Transverse colon (tissue), 4 donors: ENCODE measurements around the gene MED26. TPM values are rescaled to one million over a fixed set of nuclear protein-coding genes. Genes with fewer than 3 reads are reported as not detected.
A peak's percentile ranks its signal among the peaks of the same experiment; 100 is the strongest.

Experiments used
- DNase-seq: peaks from one replicate; pipeline ENCODE4 v3.0.0-alpha.2; 2019
- H3K27ac ChIP-seq, 4 donors: fragments of 200-600 bp; sonication (generic); 2 replicates each; pipeline ENCODE4 v1.5.1; 2016 to 2018; ENCODE audit warnings: inconsistent platforms in 4 of 4
- H3K27me3 ChIP-seq: fragments of 200-600 bp; sonication (generic); 2 replicates; pipeline ENCODE4 v1.5.1; 2017; ENCODE audit warnings: inconsistent platforms
- H3K36me3 ChIP-seq, 4 donors: fragments of 200-600 bp; sonication (generic); 2 replicates each; pipeline ENCODE4 v1.5.1; 2017 to 2019; ENCODE audit warnings: inconsistent platforms in 4 of 4
- H3K4me1 ChIP-seq, 4 donors: fragments of 200-600 bp; sonication (generic); 2 replicates each; pipeline ENCODE4 v1.5.1; 2017 to 2020; ENCODE audit warnings: inconsistent platforms in 4 of 4
- H3K4me3 ChIP-seq, 4 donors: fragments of 200-600 bp; sonication (generic); 1 replicate in 1 of 4; 2 replicates in 3 of 4; pipeline versions ENCODE4 v1.5.1 to v1.6.1; 2017 to 2019; ENCODE audit warnings: inconsistent platforms in 4 of 4
- H3K9me3 ChIP-seq, 2 donors: fragments of 200-600 bp; sonication (generic); 2 replicates each; pipeline ENCODE4 v1.5.1; 2017 to 2019; ENCODE audit warnings: inconsistent platforms in 2 of 2
- EP300 ChIP-seq: sonication (generic); formaldehyde crosslinking; IDR thresholded peaks from one replicate; pipeline ENCODE4 v1.6.1; 2017; ENCODE audit warnings: antibody characterized with exemption, low read depth
- POLR2A ChIP-seq: fragments of 450-650 bp; IDR thresholded peaks from one replicate; pipeline ENCODE4 v1.6.1; 2016; ENCODE audit warnings: antibody characterized with exemption, mild to moderate bottlenecking, moderate library complexity
- POLR2AphosphoS5 ChIP-seq, 3 donors: sonication (generic); formaldehyde crosslinking; IDR thresholded peaks; one replicate each; pipeline ENCODE4 v1.6.1; 2016; ENCODE audit warnings: antibody characterized with exemption in 3 of 3
- WGBS, 2 donors: methylation state at CpG; one replicate each; pipeline ENCODE4 v1.1.5; 2018; ENCODE audit warnings: low coverage in 1 of 2; 5-methylcytosine and 5-hydroxymethylcytosine counted together
- in situ Hi-C, 4 donors: fragments of 200-750 bp; cut with MboI; loops; one replicate each; pipeline versions ENCODE4 v1.15.0 to v1.15.1; 2017; ENCODE audit warnings: low sequenced_read_pairs in 3 of 4, low pct_ligation_motif_present in 1 of 4, low pct_unique_long_range_greater_than_20kb in 1 of 4
- intact Hi-C: fragments of 100-400 bp; cut with DNase I; formaldehyde crosslinking; loops from one replicate; pipeline ENCODE4 v1.15.1; 2023; ENCODE audit warnings: low total_unique reads
- total RNA-seq, 4 donors: library from RNA; depleted of rRNA; stranded (reverse); fragments of >200 nt; gene quantifications; one replicate each; pipeline ENCODE4 v1.1.0, GENCODE V29; 2016
- TF ChIP-seq, protein P1 (sequence below), 5 experiments: fragments of 200-600 bp in 3 of 5; fragments of 450-650 bp in 2 of 5; sonication (generic) in 3 of 5; IDR thresholded peaks; 1 replicate in 2 of 5; 2 replicates in 3 of 5; pipeline ENCODE4 v1.5.1; 2016 to 2017; ENCODE audit warnings: antibody characterized with exemption in 5 of 5, inconsistent platforms in 3 of 5, mild to moderate bottlenecking in 2 of 5, moderate library complexity in 1 of 5

MED26 gene
- total RNA-seq, 4 donors from 2014 or later: 7.8 to 15.0 (median 9.5) TPM

DNA sequence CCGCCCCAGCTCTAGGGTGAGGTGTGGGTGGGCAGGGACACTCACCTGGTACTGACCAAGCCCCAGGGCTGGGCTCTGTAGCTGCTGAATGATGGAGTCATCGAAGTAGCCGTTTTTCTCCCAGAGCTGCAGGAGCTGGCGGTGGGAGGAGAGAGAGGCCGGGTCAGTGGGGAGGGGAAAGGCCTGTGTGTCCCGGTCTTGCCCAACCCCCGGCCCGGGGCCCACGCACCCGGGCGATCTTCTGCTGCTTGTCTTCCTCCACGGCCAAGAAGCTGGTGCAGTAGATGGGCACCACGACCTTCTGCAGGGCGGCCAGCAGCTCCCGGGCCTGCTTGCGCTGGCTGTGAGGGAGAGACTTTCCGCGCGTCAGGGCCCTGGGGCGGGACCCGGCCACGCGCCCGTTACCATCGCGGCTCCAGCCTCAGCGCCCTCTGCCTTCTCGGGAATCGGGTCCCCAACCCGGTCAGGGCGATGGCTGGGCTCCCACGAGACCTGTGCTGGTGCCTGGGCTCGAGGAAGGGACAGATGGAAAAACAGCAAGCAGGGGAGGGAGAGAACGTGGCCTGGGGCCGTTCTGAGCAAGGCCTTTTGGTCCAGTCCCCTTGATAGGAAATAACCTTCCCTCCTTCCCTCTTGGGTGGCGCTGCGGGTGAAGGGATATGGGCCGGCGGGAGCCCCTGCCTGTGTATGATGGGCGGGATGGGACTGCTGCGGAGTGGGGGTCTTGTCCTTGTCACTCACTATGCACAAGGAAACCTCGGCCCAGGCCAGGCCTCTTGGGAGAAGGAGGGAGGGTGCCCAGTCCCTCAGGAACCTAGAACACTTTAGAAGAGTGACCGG, 97.2 kb downstream of the MED26 start:
- Histone ChIP-seq H3K27me3 (no peaks in the 10 kb centered on the region), H3K36me3 (peaks cover 0 to 84% (median 45%) of the 10 kb centered on the region in 4 donors), H3K27ac (no peak overlapping the region), H3K9me3 (no peaks in the 10 kb centered on the region), H3K4me3 (no peak overlapping the region), H3K4me1 (no peaks in the 10 kb centered on the region)
- in situ Hi-C loops: no loop called here
- intact Hi-C loops: no loop called here
- no peak for DNase-seq
- WGBS, 2 donors: 93% methylated on average over 43 of the region's 43 CpGs; no CpG with 5 or more reads in 1 of the 2 donors
- TF ChIP-seq EP300 (no peak), POLR2AphosphoS5 (IDR thresholded peaks at IDR 0.05) (no peak), POLR2A (no peak)
- TF ChIP-seq, protein P1, sequence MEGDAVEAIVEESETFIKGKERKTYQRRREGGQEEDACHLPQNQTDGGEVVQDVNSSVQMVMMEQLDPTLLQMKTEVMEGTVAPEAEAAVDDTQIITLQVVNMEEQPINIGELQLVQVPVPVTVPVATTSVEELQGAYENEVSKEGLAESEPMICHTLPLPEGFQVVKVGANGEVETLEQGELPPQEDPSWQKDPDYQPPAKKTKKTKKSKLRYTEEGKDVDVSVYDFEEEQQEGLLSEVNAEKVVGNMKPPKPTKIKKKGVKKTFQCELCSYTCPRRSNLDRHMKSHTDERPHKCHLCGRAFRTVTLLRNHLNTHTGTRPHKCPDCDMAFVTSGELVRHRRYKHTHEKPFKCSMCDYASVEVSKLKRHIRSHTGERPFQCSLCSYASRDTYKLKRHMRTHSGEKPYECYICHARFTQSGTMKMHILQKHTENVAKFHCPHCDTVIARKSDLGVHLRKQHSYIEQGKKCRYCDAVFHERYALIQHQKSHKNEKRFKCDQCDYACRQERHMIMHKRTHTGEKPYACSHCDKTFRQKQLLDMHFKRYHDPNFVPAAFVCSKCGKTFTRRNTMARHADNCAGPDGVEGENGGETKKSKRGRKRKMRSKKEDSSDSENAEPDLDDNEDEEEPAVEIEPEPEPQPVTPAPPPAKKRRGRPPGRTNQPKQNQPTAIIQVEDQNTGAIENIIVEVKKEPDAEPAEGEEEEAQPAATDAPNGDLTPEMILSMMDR (IDR thresholded peaks at IDR 0.05): no peak

DNA sequence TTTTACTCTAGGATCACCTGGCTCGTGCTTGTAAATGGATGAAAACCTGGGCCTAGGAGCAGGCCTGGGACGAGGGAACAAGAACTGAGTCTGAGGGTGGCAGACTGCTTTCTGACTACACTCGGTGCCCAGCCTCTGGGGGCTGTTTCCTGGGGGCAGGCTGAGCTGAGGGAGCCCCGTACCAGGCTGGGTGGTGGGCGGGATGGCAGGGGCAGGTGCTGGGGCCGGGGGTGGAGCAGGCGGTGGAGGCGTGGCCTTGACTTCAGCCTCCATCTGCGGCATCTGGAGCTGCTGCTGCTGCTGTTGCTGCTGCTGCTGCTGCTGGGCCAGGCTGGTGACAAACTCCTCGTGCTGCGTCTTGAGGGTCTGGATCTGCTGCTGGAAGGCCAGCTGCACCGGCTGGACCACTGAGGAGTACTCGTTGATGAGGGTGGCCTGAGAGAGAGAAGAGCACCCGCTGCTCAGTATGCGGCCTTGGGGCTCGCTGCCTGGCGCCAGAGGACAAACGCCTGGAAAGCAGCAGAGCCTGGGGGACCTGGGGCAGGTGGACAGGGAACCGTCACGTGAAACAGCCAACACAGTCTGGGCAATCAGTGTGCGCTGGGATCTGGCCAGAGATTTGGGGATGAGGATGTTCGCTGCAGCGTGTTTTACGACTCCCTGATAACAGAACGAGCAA, 98.4 kb downstream of the MED26 start:
- DNase-seq: no peak
- H3K9me3 ChIP-seq: no peaks in the 10 kb centered on the region
- no peak overlapping the region for H3K27ac ChIP-seq
- no peaks in the 10 kb centered on the region for H3K27me3 ChIP-seq
- H3K36me3 ChIP-seq: peaks cover 0 to 94% (median 49%) of the 10 kb centered on the region in 4 donors
- H3K4me3 ChIP-seq: no peak overlapping the region
- in situ Hi-C loops: no loop called here
- TF ChIP-seq, protein P1 (IDR thresholded peaks at IDR 0.05): no peak
- TF ChIP-seq POLR2AphosphoS5 (IDR thresholded peaks at IDR 0.05): no peak
- 82 to 85% methylated on average over 2 to 16 of the region's 25 CpGs for WGBS, 2 donors
- intact Hi-C loops: no loop called here
- no peaks in the 10 kb centered on the region for H3K4me1 ChIP-seq

DNA sequence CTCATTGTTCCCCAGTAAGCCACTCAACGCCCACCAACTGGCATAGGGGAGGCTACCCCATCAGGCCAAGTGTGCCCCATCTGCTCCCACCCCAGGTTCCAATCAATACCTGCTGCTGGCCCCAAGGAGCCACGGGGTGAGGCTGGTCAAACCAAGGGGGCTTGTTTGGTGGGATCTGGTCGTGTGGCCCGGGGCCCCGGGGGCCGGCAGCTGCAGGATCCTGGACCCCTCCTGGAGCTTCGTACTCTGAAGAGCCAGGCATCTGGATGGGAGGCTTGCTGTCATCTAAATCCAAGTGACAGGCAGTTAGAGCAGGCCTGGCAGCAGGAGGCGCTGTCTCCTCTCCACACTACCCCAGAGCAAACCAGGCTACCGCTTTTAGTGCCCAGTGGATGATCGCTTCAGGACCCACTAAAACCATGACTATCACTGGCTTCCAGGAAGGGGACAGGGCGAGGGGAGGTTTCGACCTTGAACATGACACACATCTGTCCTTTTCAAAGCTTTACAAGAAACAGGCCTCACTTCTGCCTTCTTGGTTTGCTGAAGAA, 100.0 kb downstream of the MED26 start:
- peaks cover 0 to 94% (median 49%) of the 10 kb centered on the region in 4 donors for H3K36me3 ChIP-seq
- no peak overlapping the region for H3K4me3 ChIP-seq
- 83 to 100% methylated on average over 2 to 12 of the region's 12 CpGs for WGBS, 2 donors
- no peaks in the 10 kb centered on the region for H3K4me1 ChIP-seq
- no peak for DNase-seq
- H3K27me3 ChIP-seq: no peaks in the 10 kb centered on the region
- no peak for TF ChIP-seq EP300
- TF ChIP-seq, protein P1 (IDR thresholded peaks at IDR 0.05): peak in 1 of 5 experiments; percentile 15
- no peak overlapping the region for H3K27ac ChIP-seq
- H3K9me3 ChIP-seq: no peaks in the 10 kb centered on the region
- in situ Hi-C loops: no loop called here
- intact Hi-C loops: no loop called here

DNA sequence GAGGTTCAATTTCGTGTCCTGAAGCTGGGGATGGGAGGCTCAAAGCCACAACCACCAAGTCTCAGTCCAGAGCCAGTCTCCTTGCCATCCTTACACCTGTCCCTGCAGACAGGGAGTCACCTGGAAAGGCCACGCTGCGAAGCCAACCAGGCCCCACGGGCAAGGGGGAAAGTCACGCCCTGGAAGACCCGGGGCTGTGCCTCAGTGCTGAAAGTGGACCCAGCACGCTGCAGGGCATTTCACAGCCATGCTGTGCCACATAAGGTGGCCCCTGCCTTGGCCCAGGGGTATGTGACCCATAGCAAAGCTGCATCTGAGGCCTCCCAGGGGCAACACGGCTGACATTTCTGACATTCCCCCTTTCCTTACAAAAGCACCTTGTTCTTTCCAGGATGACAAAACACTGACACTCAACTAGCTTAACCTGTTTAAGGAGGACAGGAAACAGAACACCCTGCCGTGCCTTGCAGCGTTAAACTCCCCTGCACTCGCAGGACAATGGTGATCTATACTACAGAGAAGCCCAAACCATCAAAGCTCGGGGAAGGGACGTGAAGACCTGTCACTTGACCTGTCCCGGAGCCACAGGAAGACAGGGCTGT, 100.6 kb downstream of the MED26 start:
- Histone ChIP-seq H3K4me3 (no peak overlapping the region), H3K27ac (no peak overlapping the region), H3K27me3 (no peaks in the 10 kb centered on the region), H3K36me3 (peaks cover 0 to 94% (median 49%) of the 10 kb centered on the region in 4 donors), H3K4me1 (no peaks in the 10 kb centered on the region), H3K9me3 (no peaks in the 10 kb centered on the region)
- in situ Hi-C loops: no loop called here
- 83% methylated on average over 13 of the region's 14 CpGs; no CpG with 5 or more reads in 1 of the 2 donors for WGBS, 2 donors
- TF ChIP-seq POLR2A (no peak), EP300 (no peak), POLR2AphosphoS5 (IDR thresholded peaks at IDR 0.05) (no peak)
- TF ChIP-seq, protein P1 (IDR thresholded peaks at IDR 0.05): no peak
- intact Hi-C loops: no loop called here
- DNase-seq: no peak
